ENCODE data around the gene GORAB. TPM values are rescaled to one million over a fixed set of nuclear protein-coding genes. Genes with fewer than 3 reads are reported as not detected.

The GORAB gene
- total and polyA plus RNA-seq, 2 of the 8 experiments (the other 6 are each of a cell fraction or from before 2014, with no cell fraction given): 4.0 to 9.6 TPM

DNA sequence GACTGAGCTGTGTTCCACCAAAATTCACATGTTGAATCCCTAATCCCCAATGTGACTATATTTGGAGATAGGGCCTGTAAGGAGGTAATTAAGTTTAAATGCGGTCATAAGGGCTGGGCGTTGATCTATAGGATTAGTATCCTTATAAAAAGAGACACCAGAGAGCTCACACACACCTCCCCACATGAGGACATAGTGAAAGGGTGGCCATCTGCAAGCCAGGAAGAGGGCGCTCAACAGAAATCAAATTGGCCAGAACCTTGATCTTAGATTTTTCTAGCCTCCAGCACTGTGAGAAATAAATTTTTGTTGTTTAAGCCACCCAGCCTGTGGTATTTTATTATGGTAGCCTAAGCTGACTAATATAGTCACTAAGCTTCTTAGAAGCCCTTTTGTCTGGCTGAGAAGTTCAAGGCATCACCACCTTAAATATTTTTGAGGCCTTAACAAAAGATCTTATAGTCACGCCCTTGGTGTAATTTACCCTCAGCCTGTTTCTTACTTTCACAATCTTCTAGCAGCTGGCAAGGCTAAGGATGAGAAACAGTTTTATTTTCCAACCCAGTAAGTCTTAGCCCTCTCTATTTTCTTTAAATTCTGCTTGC is 28.8 kb downstream of the GORAB start:
- Histone ChIP-seq H4K5ac (ENCODE audit: insufficient read length, low read depth, low read length) (no peak overlapping the region), H3K14ac (ENCODE audit: insufficient read length) (no peak overlapping the region), H3K23me2 (ENCODE audit: low read depth, low read length) (no peaks in the 10 kb centered on the region), H3K79me1 (ENCODE audit: low read depth, low read length) (no peaks in the 10 kb centered on the region), H3K56ac (replicated peaks; ENCODE audit: insufficient read length, low read depth, low read length) (no peak overlapping the region), H3K27me3 (replicated peaks in 1 of 4; ENCODE audit: control insufficient read depth in 3 of 4, extremely low read depth in 1 of 4, insufficient read depth in 3 of 4, low read length in 3 of 4) (no peaks in the 10 kb centered on the region), H3K4me2 (ENCODE audit: insufficient read depth in 1 of 2, low read depth in 2 of 2, low read length in 2 of 2) (no peak overlapping the region), H3K23ac (ENCODE audit: insufficient read length) (no peak overlapping the region), H2BK120ac (replicated peaks; ENCODE audit: low read depth, low read length) (no peak overlapping the region), H3K36me3 (ENCODE audit: control insufficient read depth in 2 of 4, insufficient read depth in 4 of 4, low read length in 3 of 4) (no peaks in the 10 kb centered on the region), H2BK15ac (ENCODE audit: low read length) (no peak overlapping the region), H3K9ac (replicated peaks in 1 of 4; ENCODE audit: extremely low read depth in 1 of 4, low read depth in 3 of 4, low read length in 3 of 4) (no peak overlapping the region), H3K18ac (ENCODE audit: extremely low read depth, low read length) (no peak overlapping the region), H2AFZ (ENCODE audit: low read length) (no peak overlapping the region), H4K8ac (ENCODE audit: extremely low read depth, insufficient read depth, low read length) (no peak overlapping the region), H3K27ac (ENCODE audit: low read depth, low read length) (no peak overlapping the region), H4K91ac (replicated peaks; ENCODE audit: insufficient read length, low read length) (no peak overlapping the region), H3K79me2 (ENCODE audit: control insufficient read depth in 1 of 2, insufficient read depth in 2 of 2, low read length in 2 of 2) (no peaks in the 10 kb centered on the region), H2AK5ac (ENCODE audit: low read depth, low read length) (no peak overlapping the region), H2BK12ac (ENCODE audit: low read depth, low read length) (no peak overlapping the region), H2BK5ac (ENCODE audit: low read depth, low read length) (no peak overlapping the region), H3K4me3 (ENCODE audit: extremely low read depth in 1 of 4, insufficient read depth in 2 of 4, low read depth in 3 of 4, low read length in 4 of 4) (no peak overlapping the region), H3K9me3 (ENCODE audit: insufficient read depth in 2 of 2, low read depth in 1 of 2, low read length in 1 of 2) (no peaks in the 10 kb centered on the region), H4K20me1 (replicated peaks in 1 of 2; ENCODE audit: control insufficient read depth in 1 of 2, insufficient read depth in 2 of 2, low read length in 2 of 2) (no peaks in the 10 kb centered on the region), H3K4ac (replicated peaks; ENCODE audit: insufficient read length, low read depth, low read length) (no peak overlapping the region), H3K4me1 (replicated peaks in 1 of 4; ENCODE audit: control insufficient read depth in 3 of 4, insufficient read depth in 4 of 4, low read length in 3 of 4) (peaks cover 5 to 10% (median 7%) of the 10 kb centered on the region in 4 experiments; a peak in 6 of 7 replicates), H2BK20ac (ENCODE audit: low read length) (no peak overlapping the region)
- FAIRE-seq (no peak), DNase-seq (ENCODE audit: low read depth in 1 of 2, low spot score in 2 of 2) (no peak)
- no peak for TF ChIP-seq EP300 (IDR thresholded peaks at IDR 0.05; ENCODE audit: borderline replicate concordance in 1 of 2, low read depth in 2 of 2, low read length in 2 of 2)
- TF ChIP-seq, protein P1, sequence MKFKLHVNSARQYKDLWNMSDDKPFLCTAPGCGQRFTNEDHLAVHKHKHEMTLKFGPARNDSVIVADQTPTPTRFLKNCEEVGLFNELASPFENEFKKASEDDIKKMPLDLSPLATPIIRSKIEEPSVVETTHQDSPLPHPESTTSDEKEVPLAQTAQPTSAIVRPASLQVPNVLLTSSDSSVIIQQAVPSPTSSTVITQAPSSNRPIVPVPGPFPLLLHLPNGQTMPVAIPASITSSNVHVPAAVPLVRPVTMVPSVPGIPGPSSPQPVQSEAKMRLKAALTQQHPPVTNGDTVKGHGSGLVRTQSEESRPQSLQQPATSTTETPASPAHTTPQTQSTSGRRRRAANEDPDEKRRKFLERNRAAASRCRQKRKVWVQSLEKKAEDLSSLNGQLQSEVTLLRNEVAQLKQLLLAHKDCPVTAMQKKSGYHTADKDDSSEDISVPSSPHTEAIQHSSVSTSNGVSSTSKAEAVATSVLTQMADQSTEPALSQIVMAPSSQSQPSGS (IDR thresholded peaks at IDR 0.05; ENCODE audit: low read length): no peak
- no peak for TF ChIP-seq TAF7 (optimal IDR thresholded peaks at IDR 0.05; ENCODE audit: borderline replicate concordance, low read depth, low read length)
- no peak for TF ChIP-seq SIX5 (IDR thresholded peaks at IDR 0.05; ENCODE audit: low read depth, low read length)
- no peak for TF ChIP-seq TAF1 (IDR thresholded peaks at IDR 0.05; ENCODE audit: low read depth, low read length)
- TF ChIP-seq RXRA (IDR thresholded peaks at IDR 0.05; ENCODE audit: insufficient read depth, low read depth, low read length): no peak
- no peak for TF ChIP-seq CBX5 (IDR thresholded peaks at IDR 0.05; ENCODE audit: low read depth, low read length)
- no peak for TF ChIP-seq ZNF274 (IDR thresholded peaks at IDR 0.05; ENCODE audit: borderline replicate concordance, extremely low read depth, low read length)
- TF ChIP-seq CEBPB (IDR thresholded peaks at IDR 0.05; ENCODE audit: low read depth, low read length): no peak
- no peak for TF ChIP-seq SP4 (IDR thresholded peaks at IDR 0.05; ENCODE audit: low read length)
- WGBS, 2 experiments (ENCODE audit: extremely low coverage in 1 of 2, insufficient coverage in 1 of 2, insufficient read length in 1 of 2, insufficient replicate concordance in 2 of 2, low coverage in 1 of 2, low lambda C conversion rate in 2 of 2, missing lambda C conversion rate in 1 of 2): 89% methylated on average over 4 of the region's 4 CpGs; no CpG with 5 or more reads in 1 of the 2 experiments
- CTCF ChIA-PET (ENCODE audit: partially characterized antibody): no interaction called here
- POLR2A ChIA-PET (ENCODE audit: partially characterized antibody): no interaction called here

Data from H1 (cell line).